Epithelial cell of esophagus (primary cell): Measurements from ENCODE around the gene TSACC.
A peak's percentile ranks its signal among the peaks of the same experiment; 100 is the strongest.

Experiments used
- DNase-seq: peaks from one replicate; pipeline ENCODE4 v3.0.0; 2010; ENCODE audit warnings: low read depth
- H3K4me3 ChIP-seq: 2 replicates; pipeline ENCODE4 v1.5.1; 2011; ENCODE audit warnings: mild to moderate bottlenecking, low read length, control low read depth
- CTCF ChIP-seq: IDR thresholded peaks from 2 replicates; pipeline ENCODE4 v1.5.1; 2011; ENCODE audit warnings: low read depth, mild to moderate bottlenecking, low read length, control low read depth, inconsistent platforms; ENCODE audit not compliant: insufficient read depth; ENCODE audit errors: missing control alignments

Gene TSACC

GRCh38 chr1:156384007-156384406, 45.7 kb downstream of the TSACC start:
- no peak for TF ChIP-seq CTCF
- no peak overlapping the region for H3K4me3 ChIP-seq
- no peak for DNase-seq

GRCh38 chr1:156384658-156385057, 46.3 kb downstream of the TSACC start:
- TF ChIP-seq CTCF: no peak
- DNase-seq: no peak
- H3K4me3 ChIP-seq: no peak overlapping the region

- peak; percentile 62 for DNase-seq
- H3K4me3 ChIP-seq: no peak overlapping the region
- peak; percentile 92 for TF ChIP-seq CTCF
Measured at GRCh38 chr1:156385534-156386031, 47.3 kb downstream of the TSACC start.

GRCh38 chr1:156386134-156386901, 48.0 kb downstream of the TSACC start:
- no peak overlapping the region for H3K4me3 ChIP-seq
- DNase-seq: no peak

GRCh38 chr1:156386949-156387869, 48.9 kb downstream of the TSACC start:
- no peak overlapping the region for H3K4me3 ChIP-seq
- no peak for TF ChIP-seq CTCF
- no peak for DNase-seq

More at GRCh38 chr1:156386134-156386901, 48.0 kb downstream of the TSACC start:
- TF ChIP-seq CTCF: no peak

GRCh38 chr1:156387870-156388173, 49.5 kb downstream of the TSACC start:
- H3K4me3 ChIP-seq: no peak overlapping the region
- no peak for DNase-seq
- TF ChIP-seq CTCF: no peak
